GM12873 (cell line): ENCODE data around the gene SUPT6H.

Experiments used
- CTCF ChIP-seq: IDR thresholded peaks from 2 replicates; pipeline ENCODE4 v1.5.1; 2012; ENCODE audit warnings: low read depth, mild to moderate bottlenecking, moderate library complexity, low read length, control low read depth; ENCODE audit not compliant: insufficient read depth; ENCODE audit errors: missing control alignments

Gene SUPT6H

GRCh38 chr17:28712032-28712704, 50.2 kb downstream of the SUPT6H start:
- TF ChIP-seq CTCF = no peak

- no peak for TF ChIP-seq CTCF
These were observed 50.9 kb downstream of the SUPT6H start for GRCh38 chr17:28712705-28713415.

GRCh38 chr17:28714281-28714680, 52.3 kb downstream of the SUPT6H start:
- TF ChIP-seq CTCF = peak; percentile 7

GRCh38 chr17:28715217-28715616, 53.2 kb downstream of the SUPT6H start:
- TF ChIP-seq CTCF = no peak

GRCh38 chr17:28716740-28717577, 55.0 kb downstream of the SUPT6H start:
- no peak for TF ChIP-seq CTCF

- peak; percentile 42 for TF ChIP-seq CTCF
These were observed 55.8 kb downstream of the SUPT6H start, which contains the start of gene RAB34 for GRCh38 chr17:28717578-28718332. TSS of gene RAB34 (minus strand) at chr17:28717868. CDS start at chr17:28717266, 602 bp downstream.
